ENCODE results near the gene UBA1.
A peak's percentile ranks its signal among the peaks of the same experiment; 100 is the strongest.

Gene UBA1

GRCh38 chrX:47189906-47190305, 3.7 kb upstream of the UBA1 start:
- DNase-seq (ENCODE audit: low spot score) = no peak

GRCh38 chrX:47190445-47191269, 3.0 kb upstream of the UBA1 start:
- DNase-seq (ENCODE audit: low spot score) = peak; percentile 93

DNA sequence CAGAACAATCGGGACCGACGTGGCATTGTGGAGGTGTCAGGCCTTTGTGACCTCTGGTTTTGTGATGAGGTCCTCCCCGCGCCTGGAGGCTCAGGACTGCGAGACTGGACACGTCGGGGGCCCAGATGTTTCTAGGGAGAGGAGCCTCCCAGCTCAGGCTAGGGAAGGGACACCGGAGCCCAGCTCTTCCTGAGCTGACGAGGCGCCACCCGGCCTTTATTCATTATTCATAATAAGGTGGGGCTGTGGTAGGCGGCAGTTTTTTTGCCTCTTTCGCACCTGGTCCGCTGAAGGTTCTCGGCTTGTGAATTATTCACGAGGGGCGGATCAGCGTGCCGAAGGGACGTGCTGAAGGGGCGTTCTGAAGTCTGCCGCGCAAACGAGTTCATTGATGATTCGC, 2.3 kb upstream of the UBA1 start:
- DNase-seq (ENCODE audit: low spot score) = peak; percentile 56

DNA sequence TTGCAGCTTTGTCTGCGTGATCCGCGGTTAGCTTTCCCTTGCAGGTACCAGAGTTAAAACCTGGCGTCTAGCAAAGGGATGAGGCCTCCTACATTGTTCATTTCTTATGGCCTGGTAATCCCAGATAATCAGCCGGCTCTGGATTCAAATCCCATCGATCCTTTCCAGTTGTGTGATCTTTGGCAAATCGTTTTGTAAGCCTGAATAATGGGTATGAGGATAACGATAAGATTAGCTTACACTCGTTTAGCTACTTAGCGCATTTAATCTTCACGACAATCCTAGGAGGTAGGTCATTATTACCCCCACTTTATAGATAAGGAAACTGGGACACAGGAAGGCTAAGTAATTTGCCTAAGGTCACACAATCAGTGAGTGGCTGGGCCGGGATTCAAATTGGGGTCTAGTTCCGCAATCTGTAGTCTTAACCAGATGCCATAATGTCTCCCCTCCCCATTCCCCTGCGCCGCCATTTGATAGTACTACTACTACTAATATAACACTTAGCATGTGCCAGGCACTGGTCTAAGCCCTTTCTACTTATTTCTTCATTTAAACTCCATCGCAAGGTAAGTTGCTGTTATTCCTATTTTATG, 1.7 kb upstream of the UBA1 start:
- DNase-seq (ENCODE audit: low spot score) = no peak

GRCh38 chrX:47194194-47194787, 662 bp downstream of the UBA1 start:
- DNase-seq (ENCODE audit: low spot score) = no peak

DNA sequence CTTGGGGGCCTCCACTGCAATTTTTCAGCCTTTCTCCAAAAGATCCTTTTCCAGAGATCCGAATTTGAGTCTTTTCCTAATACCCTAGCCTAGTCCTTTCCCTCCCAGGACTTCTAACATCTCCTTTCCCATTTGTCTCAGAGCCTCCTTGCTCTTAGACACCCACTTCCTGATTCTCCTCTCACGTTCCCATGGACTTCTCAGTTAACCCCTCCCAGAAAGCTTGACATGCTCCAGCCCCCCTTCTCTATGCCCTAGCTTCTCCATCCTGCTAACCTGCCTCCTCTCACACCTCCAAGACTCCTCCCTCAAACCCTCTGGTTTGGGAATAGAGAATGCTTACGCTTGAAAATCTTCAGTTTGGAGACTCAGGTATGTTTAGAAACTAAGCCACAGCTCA, 2.5 kb downstream of the UBA1 start:
- DNase-seq (ENCODE audit: low spot score) = no peak

- DNase-seq (ENCODE audit: low spot score) = no peak
These were observed 3.9 kb downstream of the UBA1 start for GRCh38 chrX:47197526-47197925.

- no peak for DNase-seq (ENCODE audit: low spot score)
These were observed 4.5 kb downstream of the UBA1 start for GRCh38 chrX:47198026-47198686.

GRCh38 chrX:47198687-47199080, 5.1 kb downstream of the UBA1 start:
- DNase-seq (ENCODE audit: low spot score) = no peak

DNA sequence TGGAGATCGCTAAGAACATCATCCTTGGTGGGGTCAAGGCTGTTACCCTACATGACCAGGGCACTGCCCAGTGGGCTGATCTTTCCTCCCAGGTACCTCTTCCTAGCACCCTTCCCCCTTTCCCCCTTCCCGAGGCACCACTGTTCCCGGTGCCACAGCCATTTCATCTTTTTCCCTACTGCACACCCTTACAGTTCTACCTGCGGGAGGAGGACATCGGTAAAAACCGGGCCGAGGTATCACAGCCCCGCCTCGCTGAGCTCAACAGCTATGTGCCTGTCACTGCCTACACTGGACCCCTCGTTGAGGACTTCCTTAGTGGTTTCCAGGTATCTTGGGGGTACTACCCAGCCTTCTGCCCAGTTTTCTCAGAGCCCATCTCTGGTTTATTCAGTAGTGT, 5.7 kb downstream of the UBA1 start:
- no peak for DNase-seq (ENCODE audit: low spot score)

GRCh38 chrX:47200385-47201150, 6.9 kb downstream of the UBA1 start:
- DNase-seq (ENCODE audit: low spot score) = no peak

DNA sequence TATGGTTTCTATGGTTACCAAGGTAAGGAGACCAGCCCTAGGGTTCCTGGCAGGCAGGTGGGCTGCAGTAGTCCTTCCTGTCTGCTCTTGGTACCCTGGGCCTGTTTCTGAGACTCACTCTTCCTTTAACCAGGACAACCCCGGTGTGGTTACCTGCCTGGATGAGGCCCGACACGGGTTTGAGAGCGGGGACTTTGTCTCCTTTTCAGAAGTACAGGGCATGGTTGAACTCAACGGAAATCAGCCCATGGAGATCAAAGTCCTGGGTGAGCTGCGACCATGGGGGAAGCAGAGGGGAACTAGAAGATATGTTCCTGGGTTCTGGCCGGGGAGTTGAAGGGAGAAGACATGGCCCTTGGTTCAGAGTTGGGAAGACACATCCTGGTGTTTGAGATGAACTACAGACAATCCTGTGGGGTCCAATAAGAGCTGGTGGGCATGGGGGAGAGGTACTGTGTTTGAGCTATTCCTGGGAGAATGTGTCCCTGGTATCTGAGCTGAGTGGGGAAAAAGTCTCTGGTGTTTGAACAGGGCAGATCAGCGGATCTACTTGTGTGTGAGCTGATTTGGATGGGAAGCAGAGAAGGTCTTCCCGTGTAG, 7.8 kb downstream of the UBA1 start:
- no peak for DNase-seq (ENCODE audit: low spot score)

GRCh38 chrX:47202316-47202715, 8.7 kb downstream of the UBA1 start:
- no peak for DNase-seq (ENCODE audit: low spot score)

GRCh38 chrX:47202877-47203276, 9.2 kb downstream of the UBA1 start:
- DNase-seq (ENCODE audit: low spot score) = no peak

DNA sequence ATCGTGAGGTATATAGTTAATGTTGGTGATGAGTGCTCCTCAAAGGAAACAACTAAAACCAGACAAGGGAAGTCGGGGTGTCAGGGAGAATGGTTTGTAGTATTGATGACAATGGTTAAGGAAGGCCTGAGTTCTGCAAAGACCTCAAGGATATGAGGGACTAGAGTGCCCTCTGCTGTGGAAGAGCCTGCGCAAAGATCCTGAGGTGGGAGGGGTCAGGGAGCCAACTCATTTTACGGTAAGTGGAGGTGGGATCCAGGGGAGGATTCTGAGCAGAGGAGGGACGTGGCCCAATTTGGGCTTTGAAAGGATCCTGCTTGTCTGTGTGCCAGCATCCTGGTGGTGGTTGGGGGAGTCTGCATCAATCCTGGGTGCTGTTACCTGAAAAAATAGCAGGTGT, 11.3 kb downstream of the UBA1 start:
- DNase-seq (ENCODE audit: low spot score) = no peak

- DNase-seq (ENCODE audit: low spot score) = no peak
These were observed 12.7 kb downstream of the UBA1 start for GRCh38 chrX:47206316-47206715.

GRCh38 chrX:47208108-47208507, 14.5 kb downstream of the UBA1 start:
- no peak for DNase-seq (ENCODE audit: low spot score)

DNA sequence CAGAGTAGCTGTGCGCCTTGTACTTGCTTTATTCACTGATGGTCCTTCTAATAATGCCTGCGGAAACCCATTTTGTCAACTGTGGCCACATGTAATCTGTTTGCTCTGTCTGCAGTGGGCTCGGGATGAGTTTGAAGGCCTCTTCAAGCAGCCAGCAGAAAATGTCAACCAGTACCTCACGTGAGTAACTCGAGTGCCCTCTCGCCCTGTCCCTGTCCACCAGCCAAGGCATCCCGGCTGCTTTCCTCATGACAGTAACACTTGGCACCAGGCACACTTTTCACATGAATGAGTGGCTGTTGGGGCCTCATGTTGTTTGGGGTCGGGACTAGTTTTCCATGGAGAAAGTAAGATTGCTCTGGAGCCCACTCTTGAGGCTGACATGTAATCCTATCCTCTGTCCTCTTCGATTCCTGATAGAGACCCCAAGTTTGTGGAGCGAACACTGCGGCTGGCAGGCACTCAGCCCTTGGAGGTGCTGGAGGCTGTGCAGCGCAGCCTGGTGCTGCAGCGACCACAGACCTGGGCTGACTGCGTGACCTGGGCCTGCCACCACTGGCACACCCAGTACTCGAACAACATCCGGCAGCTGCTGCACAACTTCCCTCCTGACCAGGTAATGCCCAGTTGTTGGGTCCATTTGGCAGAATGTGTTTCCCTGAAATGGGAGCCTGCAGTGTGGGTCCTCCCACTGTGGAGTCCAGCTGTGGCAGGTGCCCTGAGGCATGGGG, 16.0 kb downstream of the UBA1 start:
- no peak for DNase-seq (ENCODE audit: low spot score)

- DNase-seq (ENCODE audit: low spot score) = no peak
These were observed 17.2 kb downstream of the UBA1 start for GRCh38 chrX:47210661-47211425.
